ENCODE data around the gene IGFN1.
"Not testable (repeated sequence)": the region's sequence is repeated elsewhere in the genome, so short reads cannot be mapped to it uniquely, and the experiment has no call there.

IGFN1 gene

DNA sequence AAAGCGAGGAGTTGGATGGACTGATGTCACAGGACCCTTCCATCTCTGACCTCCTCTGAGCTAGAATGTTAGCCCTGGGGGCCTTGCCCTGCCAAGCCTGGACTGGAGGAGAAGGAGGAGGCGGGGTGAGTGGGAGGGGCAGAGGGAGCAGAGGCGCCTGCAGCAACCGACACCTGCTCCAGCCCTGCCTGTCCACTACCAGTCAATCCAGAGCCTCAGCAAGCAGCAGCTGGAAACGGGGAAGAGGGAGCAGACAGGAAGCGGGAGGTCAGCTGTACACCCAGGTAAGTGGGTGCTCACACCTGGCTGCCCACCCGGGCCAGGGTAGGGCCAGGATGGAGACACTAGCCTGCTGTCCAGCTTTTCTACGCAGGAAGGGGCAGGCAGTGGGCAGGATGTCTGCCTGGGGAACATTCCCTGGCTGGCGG is at the start of gene IGFN1:
TSS of gene IGFN1 (plus strand) at position 201 of the 428 bp plus-strand sequence. CDS start 2,470 bp downstream, outside the sequence.
- DNase-seq (ENCODE audit: low read depth), result no peak

DNA sequence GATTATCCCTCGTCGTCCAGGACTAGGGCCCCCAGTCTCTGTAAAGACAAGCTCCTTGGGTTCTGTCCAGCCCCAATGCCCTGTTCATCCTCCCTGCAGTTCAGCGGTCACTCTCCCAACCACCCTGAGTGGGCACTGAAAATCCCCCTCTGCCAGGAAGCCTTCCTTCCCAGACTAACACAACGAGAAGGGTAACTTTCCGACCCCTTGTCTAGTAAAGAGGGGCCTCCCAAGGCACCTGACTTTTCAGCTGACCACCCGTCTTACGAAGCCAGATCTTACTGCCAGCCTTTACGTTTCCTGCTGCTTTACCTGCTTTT is 49.7 kb upstream of the IGFN1 start:
- no peak for DNase-seq (ENCODE audit: low read depth)

DNA sequence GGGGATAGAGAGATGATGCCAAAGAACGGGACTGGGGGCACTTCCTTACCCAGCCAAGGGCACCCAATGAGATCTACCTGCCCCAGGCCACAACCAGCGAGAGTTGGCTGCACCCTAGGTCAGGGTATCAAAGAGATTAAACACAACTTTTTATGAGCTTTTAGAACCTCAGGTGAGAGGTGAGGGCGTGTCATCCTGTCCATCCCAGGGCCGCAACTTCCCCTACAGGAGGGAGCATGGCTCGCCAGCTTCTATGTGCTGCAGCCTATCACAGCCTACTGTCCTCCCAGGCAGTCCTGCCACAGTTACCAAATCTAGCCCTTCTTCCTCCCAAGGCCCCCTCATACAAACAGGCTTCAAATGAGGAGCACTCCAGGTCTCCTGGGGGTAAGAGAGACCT is 49.2 kb upstream of the IGFN1 start:
- no peak for DNase-seq (ENCODE audit: low read depth)

DNA sequence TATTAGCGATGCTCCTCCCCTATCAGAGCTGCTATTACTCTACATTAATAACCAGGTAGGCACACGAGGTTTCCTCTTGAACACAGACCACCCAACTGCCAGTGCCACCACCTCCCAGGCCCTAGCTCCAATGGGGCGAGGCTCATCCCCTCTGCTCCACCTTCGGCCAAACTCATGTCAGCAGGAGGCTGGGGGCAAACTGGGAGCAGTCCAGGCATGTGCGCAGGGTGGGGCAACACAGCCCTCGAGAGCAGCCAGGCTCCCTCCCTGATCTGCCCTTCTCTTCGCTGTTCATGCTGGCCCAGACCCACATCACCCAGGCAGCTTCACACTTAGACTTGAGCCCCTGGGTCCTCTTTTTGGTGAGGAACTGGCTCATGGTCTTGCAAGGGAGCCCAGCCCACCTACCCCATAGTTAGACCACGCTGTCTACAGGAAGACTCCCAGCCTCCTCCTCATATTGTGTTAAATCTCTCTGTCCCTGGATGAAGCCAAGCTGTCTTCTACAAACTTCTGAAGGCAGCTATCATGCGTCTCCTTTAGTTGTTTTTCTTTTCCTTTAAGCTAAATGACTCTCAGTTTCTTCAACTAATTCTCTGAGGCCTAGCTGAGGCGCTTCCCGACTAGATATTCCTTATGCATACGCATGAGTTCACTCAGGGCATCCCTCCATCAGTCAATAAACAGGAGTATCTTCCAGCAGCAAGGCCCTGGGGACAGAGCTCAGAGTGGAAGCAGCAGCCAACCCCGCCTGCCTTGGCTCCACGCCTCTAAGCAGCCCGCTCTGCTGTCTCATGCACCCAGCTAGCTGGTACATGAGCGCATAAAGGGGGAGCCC is 48.4 kb upstream of the IGFN1 start:
- DNase-seq (ENCODE audit: low read depth), result peak; percentile 18

DNA sequence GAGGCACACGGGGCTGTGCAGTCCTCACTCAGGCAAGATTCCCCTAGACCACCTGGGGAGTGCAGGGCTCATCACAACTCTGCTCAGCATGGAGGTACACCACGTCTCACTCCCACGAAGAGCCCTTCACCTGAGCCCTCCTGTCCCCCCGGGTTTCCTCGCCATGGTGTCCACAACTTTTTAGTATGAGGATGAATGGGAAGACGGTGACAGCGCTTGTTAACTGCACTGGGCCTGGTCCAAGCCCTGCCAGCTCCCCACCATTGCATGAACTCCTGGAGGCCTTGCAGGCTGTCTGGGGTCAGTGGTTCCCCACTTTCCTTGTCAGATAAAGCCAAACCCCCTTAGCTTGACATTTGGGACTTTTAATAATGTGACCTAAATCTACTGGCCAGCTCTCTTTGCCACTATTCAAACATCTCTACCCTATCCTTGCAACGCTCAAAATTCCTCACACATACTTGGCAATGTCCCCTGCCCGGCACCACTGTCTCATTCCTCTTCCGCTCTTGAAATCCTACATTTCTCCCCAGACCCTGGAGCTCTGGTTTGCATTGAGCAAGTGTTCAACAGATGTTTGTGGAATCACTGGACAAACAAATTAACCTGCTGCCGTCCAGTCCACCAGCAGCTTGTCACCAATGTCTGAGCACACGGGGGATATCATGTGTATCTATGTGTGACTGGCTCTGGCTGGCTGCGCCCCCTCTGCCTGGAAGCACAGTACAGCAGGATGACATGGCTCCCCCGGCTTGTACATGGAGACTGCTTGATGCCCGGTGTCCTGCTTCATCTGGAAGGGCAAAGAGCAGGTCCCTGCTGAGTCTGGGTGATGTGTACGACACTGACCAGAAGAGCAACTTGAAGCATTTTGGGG is 47.5 kb upstream of the IGFN1 start:
- DNase-seq (ENCODE audit: low read depth), result peak; percentile 23

DNA sequence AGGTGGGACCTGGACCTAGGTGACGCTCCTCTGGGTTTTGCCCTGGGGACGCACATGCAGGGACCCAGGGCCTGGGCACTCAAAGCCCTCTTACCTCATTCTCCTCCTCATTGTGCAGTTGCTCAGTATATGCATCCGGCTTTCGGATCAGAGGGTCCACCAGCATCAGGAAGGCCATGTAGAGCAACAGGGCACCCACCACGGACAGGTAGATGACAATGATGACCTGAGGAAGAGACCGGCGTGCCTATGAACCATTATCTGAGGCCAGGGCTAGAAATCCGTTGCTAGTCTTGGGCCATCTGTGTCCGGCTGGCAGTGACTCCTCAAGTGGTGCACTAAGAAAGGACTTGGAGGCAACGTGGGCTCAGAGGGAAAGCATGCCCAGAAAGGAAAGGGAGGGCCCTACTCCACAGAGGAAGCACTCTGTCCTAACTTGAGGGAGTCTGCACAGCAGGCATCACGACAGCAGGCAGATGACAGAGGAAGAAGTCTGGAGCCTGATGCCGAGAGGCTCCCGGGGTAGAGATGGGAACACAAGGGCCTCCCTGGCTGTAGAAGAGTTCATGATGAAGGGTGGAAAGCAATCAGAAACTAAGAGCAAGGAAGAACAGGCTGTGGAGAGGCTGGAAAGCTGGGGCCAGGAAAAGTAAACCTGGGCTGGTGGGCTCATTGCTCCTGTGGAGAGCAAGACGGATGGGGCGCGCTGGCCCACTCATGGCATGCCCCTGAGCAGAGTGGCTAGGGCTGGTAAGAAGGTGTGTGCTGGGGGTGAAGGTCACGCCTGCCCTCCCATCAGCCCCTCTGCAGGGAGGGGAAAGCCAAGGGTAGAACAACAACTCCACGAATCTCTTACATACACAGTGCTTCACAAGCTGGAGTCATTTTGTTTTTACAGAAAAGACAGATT is 46.6 kb upstream of the IGFN1 start:
- no peak for DNase-seq (ENCODE audit: low read depth)

DNA sequence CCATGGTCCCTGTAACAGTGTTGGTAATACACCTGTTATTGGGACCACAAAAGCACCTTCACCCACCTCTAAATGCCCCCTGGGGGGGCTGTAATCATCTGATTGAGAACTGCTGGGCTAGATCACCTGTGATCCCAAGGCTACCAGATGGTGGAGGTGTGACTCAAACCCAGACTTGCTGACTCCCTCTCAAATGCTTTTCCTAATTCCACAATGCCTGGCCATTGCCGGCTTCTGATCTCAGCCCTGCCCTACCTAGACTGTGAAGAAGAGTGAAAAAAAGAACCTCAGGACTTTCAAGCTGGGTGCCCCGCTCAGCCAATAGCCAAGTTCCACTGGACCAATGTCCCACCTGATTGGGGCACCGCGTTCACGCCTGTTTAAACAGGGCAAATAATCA is 45.9 kb upstream of the IGFN1 start:
- DNase-seq (ENCODE audit: low read depth), result no peak

DNA sequence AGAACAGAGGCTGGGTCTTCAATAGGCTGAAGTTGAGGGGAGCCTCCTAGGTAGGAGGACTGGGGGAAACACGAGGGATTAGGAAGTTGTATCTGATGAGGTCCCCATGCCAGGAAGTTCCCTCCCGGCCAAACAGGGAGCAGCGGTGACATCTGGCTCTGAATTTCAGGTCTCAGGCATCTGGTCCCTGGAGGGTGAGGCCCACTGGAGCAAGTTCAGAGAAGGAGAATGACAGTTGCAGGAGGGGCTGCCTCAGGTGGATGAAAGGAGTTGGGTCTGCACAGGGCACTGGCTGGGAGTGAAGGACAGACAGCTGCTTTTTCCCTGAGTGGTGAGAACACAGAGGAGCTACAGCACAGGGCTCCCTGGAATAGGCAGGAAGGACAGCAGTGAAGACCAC is 45.5 kb upstream of the IGFN1 start:
- DNase-seq (ENCODE audit: low read depth), result no peak

DNA sequence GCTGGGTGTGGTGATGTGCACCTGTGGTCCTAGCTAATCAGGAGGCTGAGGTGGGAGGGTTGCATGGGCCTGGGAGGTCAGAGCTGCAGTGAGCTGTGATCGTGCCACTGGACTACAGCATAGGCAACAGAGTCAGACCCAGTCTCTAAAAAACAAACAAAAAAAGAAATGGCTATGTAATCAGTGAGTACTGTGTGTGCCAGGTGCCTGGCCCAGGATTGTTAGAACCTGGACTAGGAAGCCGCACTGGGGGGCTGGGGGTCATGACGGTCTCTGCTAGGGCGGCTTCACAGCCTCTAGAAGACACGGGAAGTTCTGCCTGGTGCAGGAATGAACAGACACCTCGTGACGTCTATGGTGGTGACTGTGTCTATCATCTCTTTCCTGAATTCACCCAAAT is 44.8 kb upstream of the IGFN1 start:
- no peak for DNase-seq (ENCODE audit: low read depth)

DNA sequence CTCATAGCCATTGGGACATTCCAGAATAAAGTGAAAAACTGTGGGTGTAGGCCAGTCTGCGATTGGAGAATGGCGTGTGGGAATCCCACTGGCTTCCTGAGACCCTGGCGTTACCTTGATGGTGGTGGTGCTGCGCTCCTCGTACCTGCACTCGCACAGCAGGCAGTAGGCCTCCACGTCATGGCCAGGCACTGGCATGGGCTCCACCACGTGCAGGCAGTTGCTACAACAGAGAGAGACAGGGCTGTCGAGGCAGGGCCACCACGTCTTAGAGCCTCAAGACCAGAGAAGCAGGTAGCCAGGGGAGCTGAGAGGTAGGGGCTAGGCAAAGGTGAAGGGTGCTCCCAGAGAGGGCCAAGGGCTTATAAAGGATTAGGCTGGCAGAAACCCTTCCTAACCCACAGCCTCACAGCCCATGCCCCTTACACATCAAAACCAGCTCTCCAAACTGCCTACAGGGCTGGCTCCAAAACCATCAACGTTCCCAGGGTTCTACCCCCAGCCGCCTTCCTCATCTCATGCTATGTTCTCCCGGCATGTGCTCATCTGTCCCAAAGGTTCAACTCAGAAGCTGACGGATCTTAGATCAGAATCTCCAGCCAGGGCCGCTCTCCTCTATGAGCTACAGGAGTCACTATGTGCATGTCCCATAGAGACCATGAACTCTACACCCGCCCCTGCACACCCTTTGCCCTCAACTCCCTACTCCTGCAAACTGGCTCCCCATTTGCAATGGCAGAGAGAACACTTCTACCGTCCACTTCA is 43.8 kb upstream of the IGFN1 start:
- DNase-seq (ENCODE audit: low read depth), result no peak

DNA sequence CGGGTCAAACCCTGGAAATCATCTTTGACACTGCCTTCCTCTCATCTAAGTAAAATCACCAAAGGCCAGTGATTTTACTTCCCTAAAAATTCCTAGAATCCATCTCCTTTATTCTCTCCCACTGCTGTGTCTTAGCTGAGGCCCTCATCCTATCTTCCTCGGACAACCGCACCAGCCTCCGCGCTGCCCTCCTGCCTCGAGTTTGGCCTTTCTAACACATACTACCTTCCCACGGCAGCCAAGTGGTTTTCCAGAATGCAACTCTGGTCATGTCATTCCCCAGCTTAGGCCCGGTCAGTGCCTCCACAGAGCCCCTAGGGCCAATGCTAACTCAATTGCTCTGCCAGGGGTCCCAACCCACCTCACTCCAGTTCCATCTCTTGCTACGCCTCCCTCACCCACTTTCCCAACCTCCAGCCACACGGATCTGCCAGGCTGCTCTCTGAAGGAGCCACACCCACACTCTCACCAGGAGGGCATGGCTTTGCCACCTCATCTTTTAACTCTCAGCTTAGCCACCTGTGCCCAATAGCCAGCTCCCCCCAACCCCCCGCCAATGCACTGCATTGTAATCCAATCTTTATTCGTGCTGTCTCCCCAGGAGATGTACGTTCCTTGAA is 43.1 kb upstream of the IGFN1 start:
- DNase-seq (ENCODE audit: low read depth), result no peak

DNA sequence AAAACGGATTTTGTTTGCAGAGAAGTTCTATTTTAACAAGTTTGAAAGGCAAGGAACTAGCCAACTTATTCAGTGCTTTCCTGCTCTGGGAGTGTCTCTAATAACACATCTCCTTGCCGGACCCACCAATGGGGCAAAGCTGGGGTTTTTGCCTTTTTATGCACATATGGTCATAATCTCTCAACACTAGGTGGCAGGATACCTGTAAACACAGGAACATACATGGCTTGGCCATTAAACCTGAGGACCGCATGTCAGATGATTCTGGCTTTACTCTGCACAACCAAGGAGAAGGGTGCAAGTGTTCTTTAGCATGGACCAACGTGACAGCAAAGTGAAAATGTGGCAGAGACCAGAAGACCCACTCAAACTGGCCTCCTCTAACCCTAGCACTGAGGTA is 41.2 kb upstream of the IGFN1 start:
- peak; percentile 27 for DNase-seq (ENCODE audit: low read depth)

DNA sequence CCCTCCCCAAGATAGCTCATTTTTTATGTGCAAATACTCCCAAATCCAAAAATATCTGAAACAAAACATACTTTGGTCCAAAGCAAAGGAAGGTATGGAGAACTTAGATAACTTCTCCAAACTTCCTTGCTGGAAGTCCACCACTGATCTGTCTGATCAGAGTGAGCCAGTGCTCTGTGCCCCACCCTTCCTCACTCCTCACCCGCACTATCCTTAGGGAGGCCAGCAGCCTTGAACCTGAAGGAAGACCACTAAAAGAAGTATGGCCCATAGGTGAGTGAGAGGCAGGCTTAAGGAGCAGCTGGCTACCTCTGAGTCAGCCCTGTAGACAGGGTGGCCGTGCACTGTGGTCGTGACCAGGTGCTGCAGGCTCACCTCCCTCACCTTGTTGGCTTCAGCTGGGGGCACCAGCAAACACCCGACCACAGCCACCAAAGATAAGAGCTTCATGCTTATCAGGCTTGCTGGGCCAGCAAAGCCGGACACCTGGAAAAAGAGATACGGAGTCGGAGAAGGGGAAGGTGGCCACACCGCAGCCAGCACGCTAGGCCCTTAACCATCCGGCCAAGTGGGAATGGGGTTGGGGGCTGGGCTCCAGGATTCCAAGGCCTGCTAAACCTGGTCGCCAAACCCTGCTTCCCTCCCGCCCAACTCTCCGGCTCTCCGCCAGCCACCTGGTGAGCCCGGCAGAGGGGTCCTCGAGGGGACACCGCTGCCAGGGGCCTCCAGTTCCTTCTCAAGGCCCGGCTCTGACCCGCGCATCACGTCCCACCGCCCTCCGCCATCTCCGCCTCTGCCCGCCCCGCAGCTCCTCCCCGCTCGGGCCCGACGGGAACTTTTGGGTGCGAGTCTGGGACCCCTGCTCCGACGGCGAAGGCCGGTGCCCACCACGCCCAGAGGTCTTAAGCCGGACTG is 36.9 kb upstream of the IGFN1 start:
- DNase-seq (ENCODE audit: low read depth), result no peak

DNA sequence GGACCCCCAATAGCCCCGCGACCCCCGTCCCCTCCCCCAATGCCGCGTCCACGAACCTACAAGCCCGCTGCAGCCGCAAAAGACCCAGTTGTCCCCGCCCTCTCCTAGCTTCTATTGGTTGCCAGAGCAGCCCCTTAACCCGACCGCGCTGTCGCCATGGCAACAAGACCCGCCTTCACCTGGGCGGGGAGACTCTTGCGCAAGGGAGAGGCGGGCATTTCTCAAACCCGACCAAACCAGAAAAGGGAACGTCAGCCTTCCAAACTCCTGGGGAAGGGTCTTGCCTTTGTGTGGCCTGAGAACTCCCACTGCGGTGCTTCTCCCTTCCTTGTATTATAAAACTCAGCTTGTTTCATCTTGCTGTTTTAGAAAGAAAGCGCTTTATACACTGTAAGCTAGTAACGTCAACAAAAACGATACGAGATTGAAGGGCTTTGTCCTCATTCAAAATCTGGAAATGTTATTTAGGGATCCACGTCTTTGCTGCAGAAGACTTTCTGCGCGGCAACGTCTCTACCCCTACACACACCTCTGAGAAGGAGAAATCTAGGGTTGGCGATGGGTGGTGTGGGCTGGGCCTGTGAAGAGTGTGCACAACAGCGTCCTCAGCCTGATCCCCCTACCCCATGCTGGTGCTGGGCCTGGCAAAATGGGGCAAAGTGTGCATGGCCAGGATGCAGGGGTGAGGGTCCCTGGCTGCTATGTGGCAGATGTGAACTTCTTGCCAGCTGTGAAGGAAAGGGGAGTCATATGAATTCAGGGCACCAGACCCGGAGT is 36.0 kb upstream of the IGFN1 start, which contains the start of gene TMEM9:
TSS of gene TMEM9 (minus strand) at position 86 of the 777 bp plus-strand sequence. CDS start 551 bp downstream, outside the sequence.
- DNase-seq (ENCODE audit: low read depth), result peak; percentile 91

DNA sequence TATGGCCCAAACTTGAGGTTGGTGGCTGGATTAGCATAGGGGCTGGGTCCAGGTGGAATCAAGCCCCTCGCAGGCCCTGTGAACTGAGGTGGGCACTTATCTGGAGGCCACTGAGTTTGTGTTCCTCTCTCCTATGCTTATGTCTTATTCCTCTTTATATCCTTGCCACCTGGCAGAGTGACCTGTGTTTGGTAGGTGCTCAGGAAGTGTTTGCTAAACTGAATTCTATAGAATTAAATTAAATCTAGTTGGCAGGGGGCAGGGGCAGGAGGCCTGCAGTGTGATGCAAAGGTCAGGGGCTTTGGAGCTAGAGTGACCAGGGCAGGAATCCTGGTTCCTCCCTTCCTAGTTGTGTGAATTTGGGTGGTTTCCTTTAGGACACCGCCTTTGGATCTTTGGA is 35.3 kb upstream of the IGFN1 start:
- DNase-seq (ENCODE audit: low read depth), result no peak

DNA sequence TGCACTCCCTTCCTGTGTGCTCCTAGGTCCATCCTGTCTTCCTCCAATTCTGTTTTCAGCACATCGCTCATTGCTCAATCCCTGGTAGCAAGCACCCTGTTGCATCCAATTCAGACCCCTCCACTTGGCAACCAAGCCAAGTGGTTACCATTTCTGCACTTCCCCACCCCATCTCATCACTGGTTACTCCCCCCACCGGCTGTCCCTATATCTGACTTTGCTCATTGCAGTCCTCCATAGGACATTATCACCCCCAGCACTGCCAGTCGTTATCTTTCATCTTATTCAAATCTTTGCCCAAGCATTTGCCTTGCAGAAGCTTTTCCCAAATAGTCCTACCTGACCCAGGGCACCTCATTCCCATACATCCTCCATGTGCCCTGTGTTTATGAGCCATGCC is 34.3 kb upstream of the IGFN1 start:
- no peak for DNase-seq (ENCODE audit: low read depth)

DNA sequence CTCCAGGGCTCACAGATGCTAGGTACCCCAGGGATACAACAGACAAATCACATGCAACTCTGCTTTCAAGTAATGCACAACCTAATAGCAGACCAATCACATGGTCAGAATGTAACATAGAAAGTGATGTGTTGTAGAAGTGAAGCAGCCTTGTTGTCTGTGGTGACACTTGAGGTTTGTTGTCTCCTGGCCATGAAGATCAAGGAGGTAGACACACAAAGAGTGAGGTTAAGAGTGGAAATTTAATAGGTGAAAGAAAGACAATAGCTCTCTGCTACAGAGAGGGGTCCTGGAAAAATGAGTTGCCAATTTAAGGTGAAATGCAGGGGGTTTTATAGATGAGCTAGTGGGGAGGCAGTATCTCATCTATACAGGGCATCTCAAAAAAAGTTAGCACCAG is 33.8 kb upstream of the IGFN1 start:
- DNase-seq (ENCODE audit: low read depth), result no peak

DNA sequence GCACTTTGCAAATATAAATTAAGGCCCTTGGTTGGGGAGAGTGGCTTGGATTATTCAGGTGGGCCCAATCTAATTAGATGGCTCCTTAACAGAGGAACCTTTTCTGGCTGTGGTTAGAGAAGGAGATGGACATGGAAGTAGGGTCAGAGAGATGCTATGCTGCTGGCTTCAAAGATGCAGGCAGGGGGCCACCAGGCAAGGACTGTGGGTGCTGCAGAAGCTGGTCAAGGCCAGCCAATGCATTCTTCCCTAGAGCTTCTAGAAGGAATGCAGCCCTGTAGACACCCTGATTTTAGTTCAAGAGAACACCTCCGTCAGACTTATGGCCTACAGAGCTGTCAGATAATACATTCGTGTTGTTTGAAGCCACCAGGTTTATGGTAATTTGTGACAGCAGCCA is 32.7 kb upstream of the IGFN1 start:
- no peak for DNase-seq (ENCODE audit: low read depth)

DNA sequence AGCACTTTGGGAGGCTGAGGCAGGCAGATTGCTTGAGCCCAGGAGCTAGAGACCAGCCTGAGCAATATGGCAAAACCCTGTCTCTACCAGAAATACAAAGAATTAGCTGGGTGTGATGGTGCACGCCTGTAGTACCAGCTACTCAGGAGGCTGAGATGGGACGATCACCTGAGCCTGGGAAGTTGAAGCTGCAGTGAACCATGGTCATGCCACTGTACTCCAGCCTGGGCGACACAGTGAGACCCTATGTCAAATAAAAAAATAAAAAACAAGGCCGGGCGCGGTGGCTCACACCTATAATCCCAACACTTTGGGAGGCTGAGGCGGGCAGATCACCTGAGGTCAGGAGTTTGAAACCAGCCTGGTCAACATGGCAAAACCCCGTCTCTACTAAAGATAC is 27.6 kb upstream of the IGFN1 start:
- DNase-seq (ENCODE audit: low read depth), result not testable (repeated sequence)
